Measurements from ENCODE around the gene MMP24. TPM values are rescaled to one million over a fixed set of nuclear protein-coding genes. Genes with fewer than 3 reads are reported as not detected.

The MMP24 gene
- total and polyA plus RNA-seq, 2 experiments from 2014 or later: 2.0 to 27.3 TPM

GRCh38 chr20:35248641-35249475, 22.4 kb downstream of the MMP24 start:
- Histone ChIP-seq H3F3A (replicated peaks; ENCODE audit: low read depth) (0 out of 2 replicates have a peak, but pooled peaks cover 5% of the 10 kb centered on the region), H4K20me1 (replicated peaks; ENCODE audit: insufficient read depth) (no peaks in the 10 kb centered on the region), H3K4me2 (no peak overlapping the region), H3K27me3 (ENCODE audit: insufficient read depth) (no peaks in the 10 kb centered on the region), H3K27ac (ENCODE audit: low read depth) (no peak overlapping the region), H3K79me2 (replicated peaks; ENCODE audit: insufficient read depth) (no peaks in the 10 kb centered on the region), H3K4me3 (no peak overlapping the region), H3K4me1 (ENCODE audit: insufficient read depth) (0 out of 2 replicates have a peak, but pooled peaks cover 7% of the 10 kb centered on the region), H2AFZ (no peak overlapping the region), H3K36me3 (ENCODE audit: insufficient read depth) (no peaks in the 10 kb centered on the region), H3K9me2 (ENCODE audit: insufficient read depth) (no peaks in the 10 kb centered on the region)
- Mint-ChIP-seq H3K27me3 (ENCODE audit: insufficient read depth, low read depth, poor library complexity) (peaks cover 9% of the 10 kb centered on the region), H3K27ac (peak overlapping the region; percentile 70; the same call in 1 of the 2 replicates), H3K36me3 (ENCODE audit: low read depth) (no peaks in the 10 kb centered on the region), H3K4me1 (peaks cover 20% of the 10 kb centered on the region), H3K4me3 (no peak overlapping the region), H3K9me3 (no peaks in the 10 kb centered on the region)
- DNase-seq (ENCODE audit: low spot score) (no peak), ATAC-seq (peak; percentile 26; the same call in 2 of the 3 replicates)
- TF ChIP-seq EZH2phosphoT487 (IDR thresholded peaks at IDR 0.05; ENCODE audit: unreplicated experiment) (no peak), CREB1 (CRISPR knock-in tag; IDR thresholded peaks at IDR 0.05; ENCODE audit: low read depth) (no peak), JUNB (IDR thresholded peaks at IDR 0.05; ENCODE audit: unreplicated experiment) (no peak), ZNF114 (CRISPR knock-in tag; IDR thresholded peaks at IDR 0.05) (no peak)

DNA sequence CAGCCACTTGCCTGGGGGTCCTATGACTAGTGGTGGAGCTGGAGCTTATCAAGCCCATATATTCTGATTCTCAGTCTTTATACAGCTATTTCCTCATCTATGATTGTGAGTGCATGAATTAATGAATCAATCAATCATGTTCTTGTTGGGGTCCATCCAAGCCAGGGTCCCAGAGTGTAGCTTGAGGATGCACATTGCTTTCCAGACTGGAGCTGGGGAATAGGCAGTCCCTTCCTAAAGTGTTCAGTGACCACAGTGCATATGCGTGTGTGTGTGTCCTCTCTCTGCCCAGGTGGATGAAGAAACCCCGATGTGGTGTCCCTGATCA, 25.1 kb downstream of the MMP24 start:
- Mint-ChIP-seq H3K4me3 (no peak overlapping the region), H3K4me1 (peaks cover 20% of the 10 kb centered on the region), H3K27me3 (ENCODE audit: insufficient read depth, low read depth, poor library complexity) (peaks cover 6% of the 10 kb centered on the region), H3K36me3 (ENCODE audit: low read depth) (no peaks in the 10 kb centered on the region), H3K9me3 (no peaks in the 10 kb centered on the region), H3K27ac (no peak overlapping the region)
- no peaks in the 10 kb centered on the region for H4K20me1 ChIP-seq (replicated peaks; ENCODE audit: insufficient read depth)
- peaks cover 2% of the 10 kb centered on the region; the same call in 1 of the 2 replicates for H3K9me2 ChIP-seq (ENCODE audit: insufficient read depth)
- no peaks in the 10 kb centered on the region for H3K36me3 ChIP-seq (ENCODE audit: insufficient read depth)
- no peak for ATAC-seq
- 0 out of 2 replicates have a peak, but pooled peaks cover 7% of the 10 kb centered on the region for H3K4me1 ChIP-seq (ENCODE audit: insufficient read depth)
- H3K27me3 ChIP-seq (ENCODE audit: insufficient read depth): no peaks in the 10 kb centered on the region
- no peak overlapping the region for H2AFZ ChIP-seq
- no peak for DNase-seq (ENCODE audit: low spot score)
- no peak overlapping the region for H3K4me2 ChIP-seq
- no peak overlapping the region for H3K4me3 ChIP-seq
- 0 out of 2 replicates have a peak, but pooled peaks cover 5% of the 10 kb centered on the region for H3F3A ChIP-seq (replicated peaks; ENCODE audit: low read depth)
- no peak overlapping the region for H3K27ac ChIP-seq (ENCODE audit: low read depth)
- no peaks in the 10 kb centered on the region for H3K79me2 ChIP-seq (replicated peaks; ENCODE audit: insufficient read depth)
- TF ChIP-seq CTCF (conservative IDR thresholded peaks at IDR 0.05; ENCODE audit: low read depth in 2 of 2) (no peak), CREB1 (CRISPR knock-in tag; IDR thresholded peaks at IDR 0.05; ENCODE audit: low read depth) (no peak), ZNF462 (CRISPR knock-in tag; IDR thresholded peaks at IDR 0.05) (no peak), ZNF114 (CRISPR knock-in tag; IDR thresholded peaks at IDR 0.05) (no peak), ZNF331 (CRISPR knock-in tag; IDR thresholded peaks at IDR 0.05; ENCODE audit: low read depth) (no peak), NANOG (IDR thresholded peaks at IDR 0.05; ENCODE audit: borderline replicate concordance) (no peak)
- TF ChIP-seq, protein P1, sequence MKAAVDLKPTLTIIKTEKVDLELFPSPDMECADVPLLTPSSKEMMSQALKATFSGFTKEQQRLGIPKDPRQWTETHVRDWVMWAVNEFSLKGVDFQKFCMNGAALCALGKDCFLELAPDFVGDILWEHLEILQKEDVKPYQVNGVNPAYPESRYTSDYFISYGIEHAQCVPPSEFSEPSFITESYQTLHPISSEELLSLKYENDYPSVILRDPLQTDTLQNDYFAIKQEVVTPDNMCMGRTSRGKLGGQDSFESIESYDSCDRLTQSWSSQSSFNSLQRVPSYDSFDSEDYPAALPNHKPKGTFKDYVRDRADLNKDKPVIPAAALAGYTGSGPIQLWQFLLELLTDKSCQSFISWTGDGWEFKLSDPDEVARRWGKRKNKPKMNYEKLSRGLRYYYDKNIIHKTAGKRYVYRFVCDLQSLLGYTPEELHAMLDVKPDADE (IDR thresholded peaks at IDR 0.05): no peak

Measured in GM23338 (cell line).